HFF-Myc (cell line): ENCODE measurements around the gene UBASH3A.

Source experiments
- DNase-seq: peaks from one replicate; pipeline ENCODE4 v3.0.0-alpha.2; 2011; ENCODE audit warnings: low read depth; ENCODE audit errors: extremely low read depth
- H3K4me3 ChIP-seq: replicated peaks from 2 replicates; pipeline ENCODE4 v1.5.1; 2011; ENCODE audit warnings: low read depth, mild to moderate bottlenecking, control low read depth, low read length
- CTCF ChIP-seq: IDR thresholded peaks from 2 replicates; pipeline ENCODE4 v1.5.1; 2012; ENCODE audit warnings: mild to moderate bottlenecking, low read depth, low read length, control low read depth; ENCODE audit errors: missing control alignments

The UBASH3A gene

DNA sequence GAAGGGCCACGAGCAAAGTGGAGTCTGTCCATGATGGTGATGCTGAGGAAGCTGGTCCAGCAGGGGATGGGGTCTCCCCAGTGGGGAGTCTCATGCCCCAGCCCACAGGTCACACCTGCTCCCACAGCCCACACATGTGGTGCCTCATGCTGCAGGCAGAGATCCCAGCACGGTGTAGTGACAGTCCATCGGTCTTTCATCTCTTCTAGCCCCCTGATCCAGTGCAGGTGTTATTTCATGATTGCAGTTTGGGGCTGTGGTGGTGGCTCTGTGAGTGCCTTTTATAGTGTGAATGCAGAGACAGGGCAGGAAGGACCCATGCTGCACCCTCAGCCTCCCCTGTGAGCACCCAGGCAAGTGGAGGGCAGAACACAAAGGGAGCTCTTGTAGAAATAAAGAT, 45.0 kb downstream of the UBASH3A start:
- no peak for DNase-seq
- no peak overlapping the region for H3K4me3 ChIP-seq
- TF ChIP-seq CTCF = no peak

DNA sequence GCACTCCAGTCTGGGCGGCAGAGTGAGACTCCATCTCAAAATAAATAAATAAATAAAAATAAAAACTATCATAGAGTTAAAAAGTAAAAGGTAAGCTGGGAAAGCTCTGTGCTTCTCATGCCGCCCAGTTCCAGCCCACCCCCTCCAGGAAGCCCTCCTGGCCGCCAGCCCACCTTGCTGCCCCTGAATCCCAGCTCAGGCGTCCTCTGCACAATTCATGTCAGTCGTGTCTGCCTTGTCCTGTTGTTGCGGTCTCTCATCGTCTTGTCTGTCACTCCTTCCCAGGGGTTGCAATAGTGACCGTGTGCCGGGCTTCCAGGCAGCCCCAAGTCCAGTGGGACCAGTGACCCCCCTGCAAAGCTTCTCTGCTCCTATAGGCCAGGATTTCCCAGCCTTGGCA, 48.2 kb downstream of the UBASH3A start:
- DNase-seq = no peak
- no peak for TF ChIP-seq CTCF
- no peak overlapping the region for H3K4me3 ChIP-seq

DNA sequence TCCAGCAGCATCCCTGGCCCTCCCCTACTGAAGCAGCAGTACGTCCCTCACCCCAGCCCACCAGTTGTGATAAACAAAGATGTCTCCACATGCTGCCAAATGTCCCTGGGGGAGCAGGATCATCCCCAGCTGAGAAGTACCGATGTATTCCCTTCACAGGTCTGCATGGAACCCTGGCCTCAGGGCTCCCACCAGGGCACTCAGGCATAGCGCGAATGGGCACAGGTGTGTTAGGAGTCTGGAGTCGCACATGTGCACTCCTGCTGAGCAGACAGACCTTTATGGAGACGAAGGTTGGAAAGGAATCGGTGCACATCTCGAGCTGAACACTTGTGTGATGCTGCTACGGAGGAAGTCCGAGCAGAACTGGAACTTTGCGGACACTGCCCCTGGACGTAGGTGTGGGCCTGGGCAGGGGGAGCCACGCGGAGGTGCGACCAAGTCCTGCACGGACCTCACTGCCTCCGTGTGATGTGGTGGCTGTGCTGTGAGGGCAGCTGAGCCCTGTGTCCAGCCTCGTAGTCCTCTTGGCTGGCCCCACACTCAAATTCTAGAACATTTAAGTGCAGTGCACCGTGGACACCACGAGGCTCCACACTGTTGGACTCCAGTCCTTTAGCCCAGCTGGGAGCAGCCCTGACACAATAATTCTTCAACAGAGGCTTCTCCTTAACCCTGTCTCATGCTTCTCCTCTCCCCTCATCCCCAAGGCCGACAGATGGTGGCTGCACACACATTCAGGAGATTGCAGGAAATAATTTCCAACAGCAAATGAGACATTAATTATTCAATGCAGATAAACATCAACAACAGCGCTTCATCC, 48.9 kb downstream of the UBASH3A start:
- no peak overlapping the region for H3K4me3 ChIP-seq
- no peak for TF ChIP-seq CTCF
- DNase-seq = no peak

DNA sequence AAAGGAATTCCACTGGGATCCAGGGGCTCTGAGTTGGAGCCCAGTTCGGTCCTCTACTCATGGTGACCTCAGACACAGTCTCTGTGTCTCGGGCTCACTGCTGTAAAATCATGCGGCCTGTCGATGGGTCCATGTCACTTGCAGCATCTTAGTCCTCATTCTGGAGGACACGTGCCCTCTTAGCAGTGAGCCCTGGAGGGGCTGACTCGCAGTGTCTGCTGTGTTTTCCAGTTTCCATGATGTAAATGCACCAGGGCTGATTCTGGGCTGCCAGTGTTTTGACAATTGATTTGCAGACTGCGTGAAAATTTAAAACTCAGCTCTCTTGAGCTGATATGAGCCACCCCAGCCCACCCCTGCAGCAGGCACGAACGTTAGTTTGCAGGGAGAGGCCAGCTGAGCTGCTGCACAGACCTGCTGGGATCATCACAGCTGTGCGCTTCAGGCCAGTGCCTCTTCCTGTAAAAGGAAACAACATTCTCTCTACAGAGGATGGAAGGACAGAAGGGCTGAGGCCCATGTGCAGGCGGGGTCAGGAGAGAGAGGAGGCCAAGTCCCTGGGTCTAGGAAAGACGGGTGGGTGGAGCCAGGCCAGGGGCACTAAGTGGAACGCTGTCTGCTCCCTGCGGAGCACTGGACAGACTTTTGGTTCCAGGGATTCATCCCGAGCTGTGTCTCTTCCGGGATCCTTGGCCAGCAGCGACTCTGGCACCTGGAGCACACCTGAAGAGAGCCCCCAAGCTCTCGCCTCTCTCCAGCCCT, 49.7 kb downstream of the UBASH3A start:
- no peak for TF ChIP-seq CTCF
- no peak for DNase-seq

GRCh38 chr21:42453986-42454570, 50.4 kb downstream of the UBASH3A start:
- no peak for TF ChIP-seq CTCF

More for the DNA sequence above, 49.7 kb downstream of the UBASH3A start:
- no peak overlapping the region for H3K4me3 ChIP-seq

DNA sequence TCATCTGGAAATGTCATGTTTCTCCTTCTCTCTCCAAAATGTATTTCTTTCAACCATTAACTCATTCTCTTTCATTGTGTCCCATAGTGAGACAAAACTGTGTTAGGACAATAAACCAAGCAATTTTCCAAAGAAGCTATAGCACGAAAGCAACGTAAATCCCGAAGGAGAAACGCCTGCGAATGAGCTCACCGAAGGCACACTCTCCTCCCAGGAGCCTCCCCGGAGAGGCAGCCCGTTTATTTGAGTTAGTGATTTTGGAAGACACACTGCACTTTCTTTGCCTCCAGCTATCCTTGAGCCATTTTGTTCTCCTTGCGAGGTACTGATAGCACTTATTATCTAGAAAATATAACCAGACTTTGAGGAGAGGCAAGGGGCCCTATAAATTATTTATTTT, 51.1 kb downstream of the UBASH3A start:
- H3K4me3 ChIP-seq = no peak overlapping the region
- no peak for TF ChIP-seq CTCF
- DNase-seq = no peak

More at GRCh38 chr21:42453986-42454570, 50.4 kb downstream of the UBASH3A start:
- DNase-seq = no peak
- H3K4me3 ChIP-seq = no peak overlapping the region
